ENCODE results near the gene FSD1. TPM values are rescaled to one million over a fixed set of nuclear protein-coding genes. Genes with fewer than 3 reads are reported as not detected.

FSD1 gene
- total RNA-seq = 39.1 and 46.5 TPM in 2 replicates

DNA sequence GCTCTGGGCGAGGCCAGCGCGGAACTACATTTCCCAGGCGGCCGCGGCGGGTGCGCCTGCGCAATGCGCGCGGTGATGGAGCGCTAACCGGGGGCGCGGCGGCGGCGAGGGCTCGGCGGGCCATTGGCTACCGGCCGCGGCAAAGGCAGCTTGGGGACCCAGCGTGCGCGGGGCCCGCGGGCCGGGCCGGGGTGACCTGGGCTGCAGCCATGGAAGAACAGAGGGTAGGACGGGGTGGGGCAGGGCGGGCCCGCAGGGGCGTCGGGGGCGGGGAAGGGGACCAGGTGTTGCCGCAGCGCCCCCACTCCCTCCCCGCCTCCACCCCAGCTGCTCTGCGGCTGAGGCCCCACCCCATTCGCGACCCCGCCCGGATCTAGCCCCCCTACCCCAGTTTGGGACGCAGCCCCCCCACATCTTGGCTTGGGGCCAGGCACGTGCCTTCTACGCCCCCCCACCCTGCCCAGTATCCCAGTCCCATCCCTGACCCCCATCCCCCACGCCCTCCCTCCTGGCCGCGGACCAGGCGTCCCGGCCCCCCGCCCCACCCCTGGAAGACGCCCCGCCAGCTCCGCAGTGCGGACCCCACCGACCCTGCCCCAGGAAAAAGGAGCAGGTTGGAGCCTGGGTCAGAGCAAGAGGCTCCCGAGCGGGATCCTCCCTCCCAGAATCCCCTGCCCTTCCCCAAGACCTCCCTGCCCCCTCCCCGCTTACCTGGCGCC is at the start of gene FSD1:
TSS of gene FSD1 (plus strand) at position 61 of the 719 bp plus-strand sequence. CDS start at position 210, 149 bp downstream.
- H3K36me3 Mint-ChIP-seq (ENCODE audit: low read depth) = peaks cover 2% of the 10 kb centered on the region
- no peaks in the 10 kb centered on the region for H3K9me3 Mint-ChIP-seq
- peak within 1 kb of the TSS; percentile 70 for H3K27ac Mint-ChIP-seq

DNA sequence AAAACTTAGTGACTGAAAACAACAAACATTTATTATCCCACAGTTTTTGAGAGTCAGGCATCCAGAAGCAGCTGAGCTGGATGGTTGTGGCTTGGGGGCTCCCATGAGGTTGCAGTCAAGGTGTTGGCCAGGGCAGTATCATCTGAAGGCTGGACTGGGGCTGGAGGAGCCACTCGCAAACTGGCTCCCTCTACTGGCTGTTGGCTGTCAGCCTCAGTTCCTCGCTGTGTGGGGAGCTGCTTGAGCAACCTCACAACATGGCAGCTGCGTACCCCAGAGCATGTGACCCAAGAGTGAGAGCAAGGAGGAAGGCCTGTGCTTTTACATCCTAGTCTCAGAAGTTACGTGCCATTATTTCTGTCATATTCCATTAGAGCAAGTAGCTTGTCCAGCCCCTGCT is 47.8 kb upstream of the FSD1 start:
- no peak for DNase-seq (ENCODE audit: low spot score)
- H3K27ac Mint-ChIP-seq = no peak overlapping the region
- no peak overlapping the region for H3K4me3 Mint-ChIP-seq
- intact Hi-C loops (cut with micrococcal nuclease) = no loop called here
- H3K36me3 Mint-ChIP-seq (ENCODE audit: low read depth) = peaks cover 52% of the 10 kb centered on the region
- H3K9me3 Mint-ChIP-seq = peaks cover 7% of the 10 kb centered on the region
- H3K27me3 Mint-ChIP-seq (ENCODE audit: insufficient read depth) = no peaks in the 10 kb centered on the region
- no peaks in the 10 kb centered on the region for H3K4me1 Mint-ChIP-seq (ENCODE audit: low read depth)

More for the DNA sequence above, at the start of gene FSD1:
- DNase-seq (ENCODE audit: low spot score) = peak; percentile 76
- intact Hi-C loops (cut with micrococcal nuclease) = loop anchor here (1.0 to 5.0 kb wide), 4 partner anchors 24 to 58 kb away; partner anchors contain the start of gene YJU2
- H3K27me3 Mint-ChIP-seq (ENCODE audit: insufficient read depth) = no peaks in the 10 kb centered on the region
- peak within 1 kb of the TSS; percentile 81 for H3K4me3 Mint-ChIP-seq
- H3K4me1 Mint-ChIP-seq (ENCODE audit: low read depth) = peaks cover 31% of the 10 kb centered on the region

DNA sequence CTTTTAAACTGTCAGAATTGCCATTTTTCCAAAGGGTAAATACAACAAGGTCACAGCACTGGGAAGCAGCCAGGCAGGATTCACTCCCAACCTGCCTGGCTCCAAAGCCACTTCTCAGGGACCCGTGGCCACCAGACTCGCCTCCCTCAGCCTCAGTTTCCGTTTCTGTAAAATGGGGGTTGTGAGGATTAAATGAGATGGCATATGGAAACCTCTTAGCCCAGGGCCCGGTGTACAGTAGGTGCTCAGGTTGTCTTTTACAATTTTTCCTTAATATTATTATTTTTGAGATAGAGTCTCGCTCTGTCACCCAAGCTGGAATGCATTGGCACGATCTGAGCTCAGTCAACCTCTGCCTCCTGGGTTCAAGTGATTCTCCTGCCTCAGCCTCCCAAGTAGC is 47.4 kb upstream of the FSD1 start:
- no peak overlapping the region for H3K4me3 Mint-ChIP-seq
- H3K9me3 Mint-ChIP-seq = peaks cover 7% of the 10 kb centered on the region
- H3K4me1 Mint-ChIP-seq (ENCODE audit: low read depth) = no peaks in the 10 kb centered on the region
- H3K36me3 Mint-ChIP-seq (ENCODE audit: low read depth) = peaks cover 48% of the 10 kb centered on the region
- DNase-seq (ENCODE audit: low spot score) = no peak
- no peaks in the 10 kb centered on the region for H3K27me3 Mint-ChIP-seq (ENCODE audit: insufficient read depth)
- no peak overlapping the region for H3K27ac Mint-ChIP-seq
- intact Hi-C loops (cut with micrococcal nuclease) = no loop called here

DNA sequence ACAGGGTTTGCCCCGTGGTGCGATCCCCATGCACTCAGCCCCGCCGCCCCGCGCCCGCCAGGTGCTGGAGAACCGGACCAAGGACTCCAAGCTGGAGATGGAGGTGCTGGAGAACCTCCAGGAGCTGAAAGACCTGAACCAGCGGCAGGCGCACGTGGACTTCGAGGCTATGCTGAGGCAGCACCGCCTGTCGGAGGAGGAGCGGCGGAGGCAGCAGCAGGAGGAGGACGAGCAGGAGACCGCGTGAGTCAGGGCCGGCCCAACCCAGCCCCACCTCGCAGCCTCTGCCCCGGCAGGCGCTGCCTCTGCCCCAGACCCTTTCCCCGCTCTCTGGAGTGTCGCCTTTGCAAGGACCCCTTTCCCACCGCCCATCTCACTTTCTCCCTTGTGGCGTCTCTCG is 46.2 kb upstream of the FSD1 start:
- DNase-seq (ENCODE audit: low spot score) = no peak
- no peaks in the 10 kb centered on the region for H3K27me3 Mint-ChIP-seq (ENCODE audit: insufficient read depth)
- no peak overlapping the region for H3K27ac Mint-ChIP-seq
- peaks cover 7% of the 10 kb centered on the region for H3K9me3 Mint-ChIP-seq
- H3K4me3 Mint-ChIP-seq = no peak overlapping the region
- intact Hi-C loops (cut with micrococcal nuclease) = no loop called here
- H3K36me3 Mint-ChIP-seq (ENCODE audit: low read depth) = peaks cover 40% of the 10 kb centered on the region
- no peaks in the 10 kb centered on the region for H3K4me1 Mint-ChIP-seq (ENCODE audit: low read depth)

DNA sequence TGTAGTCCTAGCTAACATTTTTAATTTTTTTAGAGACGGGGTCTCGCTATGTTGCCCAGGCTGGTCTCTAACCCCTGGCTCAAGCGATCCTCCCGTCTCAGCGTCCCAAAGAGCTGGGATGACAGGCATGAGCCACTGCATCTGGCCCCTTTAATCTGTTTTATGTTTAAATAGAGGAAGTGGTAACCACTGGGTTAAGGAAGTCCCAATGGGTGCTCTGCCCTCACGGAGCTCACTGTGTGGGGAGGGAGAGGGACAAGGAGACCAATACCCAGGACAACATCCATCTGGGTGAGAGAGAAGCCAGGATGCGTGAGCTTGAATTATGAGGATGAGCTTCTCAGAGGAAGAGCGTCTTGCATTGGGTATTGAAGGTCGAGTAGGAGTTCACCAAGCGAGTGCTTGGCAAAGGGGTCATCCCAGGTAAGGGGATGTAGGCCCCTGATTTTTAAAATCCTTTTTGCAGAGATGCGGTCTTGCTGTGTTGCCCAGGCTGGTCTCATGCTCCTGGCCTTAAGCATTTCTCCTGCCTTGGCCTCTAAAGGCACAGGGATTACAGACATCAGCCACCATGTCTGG is 43.7 kb upstream of the FSD1 start:
- Mint-ChIP-seq H3K4me1 (ENCODE audit: low read depth) (peaks cover 10% of the 10 kb centered on the region), H3K4me3 (no peak overlapping the region), H3K9me3 (no peaks in the 10 kb centered on the region), H3K36me3 (ENCODE audit: low read depth) (peaks cover 31% of the 10 kb centered on the region), H3K27ac (no peak overlapping the region), H3K27me3 (ENCODE audit: insufficient read depth) (no peaks in the 10 kb centered on the region)
- intact Hi-C loops (cut with micrococcal nuclease) = no loop called here
- no peak for DNase-seq (ENCODE audit: low spot score)

DNA sequence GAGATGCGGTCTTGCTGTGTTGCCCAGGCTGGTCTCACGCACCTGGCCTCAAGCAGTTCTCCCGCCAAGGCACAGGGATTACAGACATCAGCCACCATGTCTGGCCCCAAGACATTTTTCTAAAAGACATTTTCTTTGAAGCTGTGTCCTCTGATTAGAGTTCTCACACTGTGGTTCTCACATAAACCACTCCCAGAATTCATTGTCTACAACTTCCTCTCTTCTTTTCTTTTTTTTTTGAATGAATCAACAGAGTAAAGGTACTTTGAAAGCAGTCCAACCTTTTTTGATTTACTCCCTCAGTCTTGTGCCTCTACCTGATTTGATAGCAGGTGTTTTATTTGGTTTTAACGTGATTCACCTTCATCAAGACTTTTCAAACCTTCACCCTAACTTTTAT is 39.6 kb upstream of the FSD1 start:
- peaks cover 29% of the 10 kb centered on the region for H3K36me3 Mint-ChIP-seq (ENCODE audit: low read depth)

DNA sequence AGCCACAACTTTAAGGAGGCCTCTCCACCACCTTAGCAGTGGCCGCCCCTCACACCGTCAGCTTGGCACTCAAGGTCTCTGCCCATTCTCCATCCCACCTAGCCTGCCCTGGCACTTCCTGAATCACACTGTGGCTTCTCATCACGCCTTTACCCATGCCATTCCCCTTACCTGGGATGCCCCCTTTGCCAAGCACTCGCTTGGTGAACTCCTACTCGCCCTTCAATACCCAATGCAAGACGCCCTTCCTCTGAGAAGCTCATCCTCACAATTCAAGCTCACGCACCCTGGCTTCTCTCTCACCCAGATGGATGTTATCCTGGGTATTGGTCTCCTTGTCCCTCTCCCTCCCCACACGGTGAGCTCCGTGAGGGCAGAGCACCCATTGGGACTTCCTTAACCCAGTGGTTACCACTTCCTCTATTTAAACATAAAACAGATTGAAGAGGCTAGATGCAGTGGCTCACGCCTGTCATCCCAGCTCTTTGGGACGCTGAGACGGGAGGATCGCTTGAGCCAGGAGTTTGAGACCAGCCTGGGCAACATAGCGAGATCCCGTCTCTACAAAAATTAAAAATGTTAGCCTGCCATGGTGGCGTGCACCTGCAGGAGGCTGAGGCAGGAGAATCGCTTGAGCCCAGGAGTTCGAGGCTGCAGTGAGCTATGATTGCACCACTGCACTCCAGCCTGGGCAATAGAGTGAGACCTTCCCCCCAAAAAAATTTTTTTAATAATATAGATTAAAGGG is 38.0 kb upstream of the FSD1 start:
- intact Hi-C loops (cut with micrococcal nuclease) = loop anchor here (2.0 to 5.0 kb wide), 3 partner anchors 20 to 261 kb away; partner anchors contain the start of genes FSD1, TMIGD2 and YJU2
- Mint-ChIP-seq H3K27ac (peak overlapping the region; percentile 50), H3K27me3 (ENCODE audit: insufficient read depth) (no peaks in the 10 kb centered on the region), H3K4me3 (no peak overlapping the region), H3K9me3 (no peaks in the 10 kb centered on the region), H3K4me1 (ENCODE audit: low read depth) (peaks cover 17% of the 10 kb centered on the region), H3K36me3 (ENCODE audit: low read depth) (peaks cover 27% of the 10 kb centered on the region)
- DNase-seq (ENCODE audit: low spot score) = no peak

More for the DNA sequence above, 39.6 kb upstream of the FSD1 start:
- Mint-ChIP-seq H3K9me3 (no peaks in the 10 kb centered on the region), H3K27ac (peak overlapping the region; percentile 78), H3K27me3 (ENCODE audit: insufficient read depth) (no peaks in the 10 kb centered on the region), H3K4me3 (peak overlapping the region; percentile 45), H3K4me1 (ENCODE audit: low read depth) (peaks cover 17% of the 10 kb centered on the region)
- no peak for DNase-seq (ENCODE audit: low spot score)
- intact Hi-C loops (cut with micrococcal nuclease) = loop anchor here (5.0 kb wide), 2 partner anchors 37 to 262 kb away; partner anchors contain the start of genes FSD1 and TMIGD2

DNA sequence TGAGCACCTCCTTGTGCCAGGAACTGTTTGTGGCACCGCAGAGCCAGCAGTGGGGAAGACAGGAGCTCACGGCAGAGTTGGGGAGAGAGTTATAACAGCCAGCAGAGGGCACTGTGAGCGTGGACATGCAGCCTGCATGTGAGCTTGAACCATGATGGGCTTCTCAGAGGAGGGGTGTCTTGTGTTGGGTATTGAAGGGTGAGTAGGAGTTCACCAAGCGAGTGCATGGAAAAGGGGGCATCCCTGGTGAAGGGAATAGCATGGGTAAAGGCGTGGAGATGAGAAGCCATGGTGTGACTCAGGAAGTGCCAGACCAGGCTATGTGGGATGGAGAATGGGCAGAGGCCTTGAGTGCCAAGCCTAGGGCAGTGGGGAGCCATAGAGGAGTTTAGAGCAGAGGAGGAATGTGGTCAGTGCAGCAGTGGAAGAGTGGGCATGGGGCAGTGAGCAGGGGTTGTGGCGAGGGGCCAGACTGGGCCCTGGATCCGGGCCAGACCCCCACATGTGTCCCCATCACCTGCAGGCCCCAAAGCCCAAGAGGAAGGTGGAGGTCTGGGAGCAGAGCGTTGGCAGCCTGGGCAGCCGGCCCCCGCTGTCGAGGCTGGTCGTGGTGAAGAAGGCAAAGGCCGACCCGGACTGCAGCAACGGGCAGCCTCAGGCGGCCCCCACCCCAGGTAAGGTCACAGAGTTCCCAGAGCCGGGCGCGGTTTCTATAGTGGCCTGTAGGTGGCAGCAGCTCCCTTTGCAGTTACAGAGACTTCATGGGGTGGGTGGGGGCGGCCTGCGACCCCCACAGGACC is 37.1 kb upstream of the FSD1 start:
- Mint-ChIP-seq H3K27ac (peak overlapping the region; percentile 9), H3K4me1 (ENCODE audit: low read depth) (peaks cover 17% of the 10 kb centered on the region), H3K9me3 (no peaks in the 10 kb centered on the region), H3K27me3 (ENCODE audit: insufficient read depth) (no peaks in the 10 kb centered on the region), H3K4me3 (no peak overlapping the region), H3K36me3 (ENCODE audit: low read depth) (peaks cover 30% of the 10 kb centered on the region)
- intact Hi-C loops (cut with micrococcal nuclease) = loop anchor here (1.0 to 5.0 kb wide), 6 partner anchors 20 to 260 kb away; partner anchors contain the start of genes FSD1, SH3GL1, TMIGD2 and YJU2
- peak; percentile 40 for DNase-seq (ENCODE audit: low spot score)

DNA sequence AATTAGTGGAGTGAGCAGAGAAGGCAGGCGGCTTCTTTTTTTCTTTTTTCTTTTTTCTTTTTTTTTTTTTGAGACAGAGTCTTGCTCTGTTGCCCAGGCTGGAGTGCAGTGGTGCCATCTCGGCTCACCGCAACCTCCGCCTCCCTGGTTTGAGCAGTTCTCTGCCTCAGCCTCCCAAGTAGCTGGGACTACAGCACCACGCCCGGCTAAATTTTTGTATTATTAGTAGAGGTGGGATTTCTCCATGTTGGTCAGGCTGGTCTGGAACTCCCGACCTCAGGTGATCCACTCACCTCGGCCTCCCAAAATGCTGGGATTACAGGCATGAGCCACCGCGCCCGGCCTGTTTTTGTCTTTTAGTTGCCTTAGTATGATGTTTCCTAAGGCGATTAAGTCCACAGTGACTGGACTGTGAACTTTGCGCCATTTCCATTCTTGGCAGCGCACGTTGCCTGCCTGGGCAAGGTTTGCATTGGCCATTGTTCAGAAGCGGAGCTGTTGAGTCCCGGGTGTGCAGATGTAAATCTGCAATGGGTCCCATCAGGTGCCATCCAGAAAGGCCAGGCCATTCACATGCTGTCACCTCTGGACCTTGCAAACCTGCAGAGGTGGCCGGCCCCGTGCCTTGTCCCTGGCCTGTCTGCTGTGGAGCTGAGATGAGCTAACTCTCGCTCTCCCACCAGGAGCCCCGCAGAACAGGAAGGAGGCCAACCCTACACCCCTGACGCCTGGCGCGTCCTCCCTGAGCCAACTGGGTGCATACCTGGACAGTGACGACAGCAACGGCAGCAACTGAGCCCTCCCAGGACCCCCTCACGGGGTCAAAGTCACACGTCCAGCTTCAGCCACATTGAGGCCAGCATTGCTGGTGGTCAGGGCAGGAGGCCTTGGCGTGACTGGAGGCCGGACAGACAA is 36.2 kb upstream of the FSD1 start:
- no peak overlapping the region for H3K27ac Mint-ChIP-seq
- H3K4me1 Mint-ChIP-seq (ENCODE audit: low read depth) = peaks cover 17% of the 10 kb centered on the region
- no peak for DNase-seq (ENCODE audit: low spot score)
- H3K27me3 Mint-ChIP-seq (ENCODE audit: insufficient read depth) = no peaks in the 10 kb centered on the region
- peaks cover 30% of the 10 kb centered on the region for H3K36me3 Mint-ChIP-seq (ENCODE audit: low read depth)
- intact Hi-C loops (cut with micrococcal nuclease) = loop anchor here (1.0 to 5.0 kb wide), 6 partner anchors 21 to 259 kb away; partner anchors contain the start of genes FSD1, SH3GL1, TMIGD2 and YJU2
- no peaks in the 10 kb centered on the region for H3K9me3 Mint-ChIP-seq
- no peak overlapping the region for H3K4me3 Mint-ChIP-seq

DNA sequence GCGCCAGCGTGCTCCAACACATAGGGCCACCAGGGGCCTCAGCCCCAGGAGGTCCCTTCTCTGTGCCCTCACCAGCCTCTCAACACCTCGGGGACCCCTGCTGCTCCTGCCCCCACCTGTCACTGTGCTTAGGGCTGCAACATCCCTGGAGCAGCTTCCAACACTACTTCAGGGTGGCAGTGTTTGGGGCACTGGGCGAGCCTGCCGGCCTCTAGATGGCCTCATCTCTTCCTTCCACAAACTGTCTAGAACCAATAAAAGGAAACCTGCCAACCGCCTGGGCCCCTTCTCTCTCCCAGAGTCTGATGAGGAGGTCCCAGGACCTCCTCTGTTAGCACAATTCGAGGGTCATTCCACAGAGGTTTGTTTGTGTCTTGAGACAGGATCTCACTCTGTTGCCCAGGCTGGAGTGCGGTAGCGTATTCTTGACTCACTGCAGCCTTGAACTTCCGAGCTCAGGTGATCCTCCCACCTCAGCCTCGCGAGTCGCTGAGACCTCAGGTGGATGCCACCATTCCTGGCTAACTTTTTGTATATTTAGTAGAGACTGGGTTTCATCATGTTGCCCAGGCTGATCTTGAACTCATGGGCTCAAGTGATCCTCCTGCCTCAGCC is 35.5 kb upstream of the FSD1 start:
- H3K27me3 Mint-ChIP-seq (ENCODE audit: insufficient read depth) = no peaks in the 10 kb centered on the region
- DNase-seq (ENCODE audit: low spot score) = no peak
- H3K36me3 Mint-ChIP-seq (ENCODE audit: low read depth) = peaks cover 30% of the 10 kb centered on the region
- intact Hi-C loops (cut with micrococcal nuclease) = loop anchor here (5.0 kb wide), 2 partner anchors 33 to 258 kb away; partner anchors contain the start of genes FSD1 and TMIGD2
- peaks cover 17% of the 10 kb centered on the region for H3K4me1 Mint-ChIP-seq (ENCODE audit: low read depth)
- no peak overlapping the region for H3K27ac Mint-ChIP-seq
- no peak overlapping the region for H3K4me3 Mint-ChIP-seq
- no peaks in the 10 kb centered on the region for H3K9me3 Mint-ChIP-seq

DNA sequence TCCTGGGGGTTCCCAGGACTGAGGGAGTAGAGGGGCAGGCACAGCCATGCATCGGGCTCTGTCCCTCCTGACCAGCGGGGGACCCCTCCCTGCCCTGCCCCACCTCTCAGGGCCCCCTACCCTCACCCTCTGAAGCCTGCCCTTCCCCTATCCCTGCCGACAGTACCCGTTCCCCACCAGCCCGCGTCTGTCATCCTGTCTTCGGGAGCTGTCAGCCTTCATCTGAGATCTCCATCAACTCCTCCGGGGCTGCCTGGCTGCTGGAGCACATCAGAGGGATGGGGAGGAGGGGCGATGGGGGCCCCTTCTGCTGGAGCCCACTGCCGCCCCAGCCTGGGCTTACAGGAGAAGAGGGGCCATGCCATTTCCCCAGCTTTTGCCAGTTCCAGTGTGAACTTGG is 31.5 kb upstream of the FSD1 start:
- H3K9me3 Mint-ChIP-seq = no peaks in the 10 kb centered on the region
- H3K27ac Mint-ChIP-seq = no peak overlapping the region
- H3K4me3 Mint-ChIP-seq = no peak overlapping the region
- no peaks in the 10 kb centered on the region for H3K4me1 Mint-ChIP-seq (ENCODE audit: low read depth)
- DNase-seq (ENCODE audit: low spot score) = no peak
- intact Hi-C loops (cut with micrococcal nuclease) = no loop called here
- peaks cover 15% of the 10 kb centered on the region for H3K36me3 Mint-ChIP-seq (ENCODE audit: low read depth)
- H3K27me3 Mint-ChIP-seq (ENCODE audit: insufficient read depth) = peaks cover under 1% of the 10 kb centered on the region
